Upper lobe of right lung (tissue), 1 donor: Measurements from ENCODE around the gene MCAT. TPM values are rescaled to one million over a fixed set of nuclear protein-coding genes. Genes with fewer than 3 reads are reported as not detected.
"Not testable (repeated sequence)": the region's sequence is repeated elsewhere in the genome, so short reads cannot be mapped to it uniquely, and the experiment has no call there.

Experiments used
- ATAC-seq: fragments of 200-7000 bp; cut with Tn5 transposase; one replicate; pipeline ENCODE4 v1.9.1; 2020; ENCODE audit warnings: mild to moderate bottlenecking, moderate library complexity
- DNase-seq: peaks from one replicate; pipeline ENCODE4 v3.0.0-alpha.2; 2020
- H3K27ac ChIP-seq: fragments of 200-600 bp; one replicate; pipeline ENCODE4 v1.8.0; 2022
- H3K27me3 ChIP-seq: fragments of 200-600 bp; one replicate; pipeline ENCODE4 v1.8.0; 2022; ENCODE audit warnings: mild to moderate bottlenecking
- H3K36me3 ChIP-seq: fragments of 200-600 bp; one replicate; pipeline ENCODE4 v1.8.0; 2022
- H3K4me1 ChIP-seq: fragments of 200-600 bp; one replicate; pipeline ENCODE4 v1.8.0; 2022
- H3K4me3 ChIP-seq: fragments of 200-600 bp; one replicate; pipeline ENCODE4 v1.8.0; 2022; ENCODE audit warnings: mild to moderate bottlenecking
- H3K9me3 ChIP-seq: fragments of 200-600 bp; one replicate; pipeline ENCODE4 v1.8.0; 2022
- intact Hi-C: fragments of 100-400 bp; cut with DNase I; formaldehyde crosslinking; loops from one replicate; pipeline ENCODE4 v1.11.0; 2022
- total RNA-seq: library from RNA; stranded (reverse); fragmentation: NEBNext Ultra II Directional; extraction: Animal tissue kit (Norgen Biotek cat#: 25700); gene quantifications from one replicate; pipeline ENCODE4 v1.2.1, GENCODE V29; 2021
- TF ChIP-seq, protein P1 (sequence below): fragments of 200-600 bp; IDR thresholded peaks from one replicate; pipeline ENCODE4 v1.8.0; 2022; ENCODE audit warnings: antibody characterized with exemption
- donor health status: DM: no; HTN: yes; CAD: no; lungs with severe emphysema.

The MCAT gene
- total RNA-seq, 1 donor from 2014 or later: 12.1 TPM

DNA sequence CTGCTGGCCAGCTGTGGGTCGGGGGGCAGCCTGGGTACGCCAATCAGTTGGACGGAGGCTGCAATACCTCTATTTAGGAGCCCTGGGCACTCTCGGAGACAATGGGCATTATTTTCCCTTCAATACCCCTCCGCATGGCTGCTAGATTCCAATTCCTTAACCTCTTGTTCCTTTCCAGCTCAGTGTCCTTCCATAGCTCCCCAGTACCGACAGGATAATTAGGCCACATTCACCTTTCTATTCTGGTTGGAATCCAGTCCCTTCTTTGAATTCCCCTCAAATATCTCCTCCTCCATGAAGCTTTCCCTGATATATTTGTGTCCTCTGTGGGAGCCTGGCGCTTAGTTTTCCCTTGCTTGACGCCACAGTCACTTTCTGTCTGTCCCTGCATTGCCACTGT, 36.9 kb downstream of the MCAT start:
- no peak overlapping the region for H3K4me3 ChIP-seq
- ATAC-seq: no peak
- no peak for DNase-seq
- peaks cover 20% of the 10 kb centered on the region for H3K4me1 ChIP-seq
- H3K9me3 ChIP-seq: no peaks in the 10 kb centered on the region
- no peak overlapping the region for H3K27ac ChIP-seq
- H3K36me3 ChIP-seq: no peaks in the 10 kb centered on the region
- TF ChIP-seq, protein P1, sequence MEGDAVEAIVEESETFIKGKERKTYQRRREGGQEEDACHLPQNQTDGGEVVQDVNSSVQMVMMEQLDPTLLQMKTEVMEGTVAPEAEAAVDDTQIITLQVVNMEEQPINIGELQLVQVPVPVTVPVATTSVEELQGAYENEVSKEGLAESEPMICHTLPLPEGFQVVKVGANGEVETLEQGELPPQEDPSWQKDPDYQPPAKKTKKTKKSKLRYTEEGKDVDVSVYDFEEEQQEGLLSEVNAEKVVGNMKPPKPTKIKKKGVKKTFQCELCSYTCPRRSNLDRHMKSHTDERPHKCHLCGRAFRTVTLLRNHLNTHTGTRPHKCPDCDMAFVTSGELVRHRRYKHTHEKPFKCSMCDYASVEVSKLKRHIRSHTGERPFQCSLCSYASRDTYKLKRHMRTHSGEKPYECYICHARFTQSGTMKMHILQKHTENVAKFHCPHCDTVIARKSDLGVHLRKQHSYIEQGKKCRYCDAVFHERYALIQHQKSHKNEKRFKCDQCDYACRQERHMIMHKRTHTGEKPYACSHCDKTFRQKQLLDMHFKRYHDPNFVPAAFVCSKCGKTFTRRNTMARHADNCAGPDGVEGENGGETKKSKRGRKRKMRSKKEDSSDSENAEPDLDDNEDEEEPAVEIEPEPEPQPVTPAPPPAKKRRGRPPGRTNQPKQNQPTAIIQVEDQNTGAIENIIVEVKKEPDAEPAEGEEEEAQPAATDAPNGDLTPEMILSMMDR: no peak
- intact Hi-C loops: no loop called here
- H3K27me3 ChIP-seq: peaks cover 14% of the 10 kb centered on the region

DNA sequence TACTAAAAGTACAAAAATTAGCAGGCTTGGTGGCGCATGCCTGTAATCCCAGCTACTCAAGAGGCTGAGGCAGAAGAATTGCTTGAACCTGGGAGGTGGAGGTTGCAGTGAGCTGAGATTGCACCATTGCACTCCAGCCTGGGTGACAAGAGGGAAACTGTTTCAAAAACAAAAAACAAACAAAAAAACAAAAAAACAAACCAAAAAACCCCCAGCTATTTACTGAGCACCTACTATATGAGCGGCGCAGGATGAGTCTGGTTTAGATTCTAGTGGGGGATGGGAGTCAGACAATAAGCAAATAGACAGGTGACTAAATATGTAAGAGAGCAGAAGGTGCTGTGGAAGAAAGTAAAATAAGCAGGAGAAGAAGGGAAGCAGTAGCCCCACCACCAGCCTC, 38.2 kb downstream of the MCAT start:
- DNase-seq, H3K36me3 ChIP-seq, H3K27me3 ChIP-seq, intact Hi-C loops, H3K9me3 ChIP-seq, ATAC-seq, H3K27ac ChIP-seq, H3K4me3 ChIP-seq: not testable (repeated sequence)
- H3K4me1 ChIP-seq: peaks cover 11% of the 10 kb centered on the region

DNA sequence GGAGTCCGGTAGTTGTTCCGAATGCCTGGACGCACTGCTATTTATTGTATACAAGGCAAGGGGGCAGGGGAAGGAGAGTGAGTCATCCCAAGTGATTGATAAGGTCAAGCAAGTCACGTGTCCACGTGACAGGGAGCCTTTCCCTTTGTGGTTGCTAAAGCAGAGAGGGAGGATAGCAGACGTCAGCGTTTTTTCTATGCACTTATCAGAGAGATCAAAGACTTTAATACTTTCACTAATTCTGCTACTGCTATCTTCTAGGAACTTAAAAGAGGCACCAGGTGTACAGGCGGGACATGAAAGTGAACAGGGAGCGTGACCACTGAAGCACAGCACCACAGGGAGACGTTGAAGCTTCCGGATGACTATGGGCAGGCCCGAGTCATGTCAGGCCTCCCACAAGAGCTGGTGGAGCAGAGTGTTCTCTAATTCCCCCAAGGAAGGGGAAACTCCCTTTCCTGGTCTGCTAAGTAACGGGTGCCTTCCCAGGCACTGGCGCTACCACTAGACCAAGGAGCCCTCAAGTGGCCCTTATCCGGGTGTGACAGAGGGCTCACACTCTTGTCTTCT, 39.1 kb downstream of the MCAT start:
- not testable (repeated sequence) for H3K4me1 ChIP-seq, H3K36me3 ChIP-seq
- peak overlapping the region; percentile 47 for H3K27ac ChIP-seq

DNA sequence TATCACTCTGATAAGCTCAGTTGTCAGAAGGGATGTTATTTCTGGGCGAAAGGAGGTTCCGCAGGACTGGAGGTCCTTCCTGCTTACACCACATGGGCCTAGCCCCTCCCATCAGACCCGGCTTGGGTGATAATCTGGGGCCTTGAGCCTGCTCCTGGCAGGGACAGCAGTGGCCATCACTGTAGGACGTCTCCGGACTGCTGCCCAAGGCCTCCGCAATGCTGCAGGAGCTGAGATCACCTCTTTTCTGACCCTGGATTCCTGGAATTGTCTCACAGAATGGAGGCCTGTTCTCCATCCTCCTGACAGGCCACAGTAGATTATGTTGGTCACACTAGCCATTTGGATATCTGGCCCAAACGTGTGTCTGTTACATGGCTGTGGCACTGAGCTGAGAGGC, 41.9 kb downstream of the MCAT start:
- TF ChIP-seq, protein P1: no peak
- intact Hi-C loops: no loop called here

More for the DNA sequence above, 39.1 kb downstream of the MCAT start:
- peak; percentile 37 for ATAC-seq
- H3K9me3 ChIP-seq, H3K27me3 ChIP-seq, H3K4me3 ChIP-seq, intact Hi-C loops, DNase-seq: not testable (repeated sequence)

DNA sequence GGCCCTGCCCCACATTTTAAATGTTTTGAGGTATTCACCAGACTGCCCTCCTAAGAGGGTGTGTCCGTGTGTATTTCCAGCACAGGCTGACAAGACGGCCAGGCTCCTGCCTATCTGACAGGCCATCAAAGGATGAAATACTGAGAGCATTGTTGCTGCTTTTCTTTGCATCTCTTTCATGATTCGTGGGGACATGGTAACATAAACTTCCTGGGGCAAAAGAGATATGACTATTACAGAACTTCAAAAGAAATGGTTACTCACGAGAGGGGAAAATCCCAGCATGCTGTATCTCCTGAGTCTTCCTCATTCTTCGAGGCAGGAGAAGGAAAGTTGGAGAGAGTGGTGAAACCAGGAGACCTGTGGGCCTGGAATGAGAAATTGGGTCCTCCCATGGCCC, 43.0 kb downstream of the MCAT start:
- no peak overlapping the region for H3K27ac ChIP-seq
- TF ChIP-seq, protein P1: no peak
- no peak for ATAC-seq

More for the DNA sequence above, 41.9 kb downstream of the MCAT start:
- no peaks in the 10 kb centered on the region for H3K27me3 ChIP-seq
- no peaks in the 10 kb centered on the region for H3K36me3 ChIP-seq
- H3K27ac ChIP-seq: no peak overlapping the region
- DNase-seq: no peak
- H3K4me1 ChIP-seq: peaks cover 9% of the 10 kb centered on the region
- no peaks in the 10 kb centered on the region for H3K9me3 ChIP-seq
- no peak overlapping the region for H3K4me3 ChIP-seq
- peak; percentile 36 for ATAC-seq

DNA sequence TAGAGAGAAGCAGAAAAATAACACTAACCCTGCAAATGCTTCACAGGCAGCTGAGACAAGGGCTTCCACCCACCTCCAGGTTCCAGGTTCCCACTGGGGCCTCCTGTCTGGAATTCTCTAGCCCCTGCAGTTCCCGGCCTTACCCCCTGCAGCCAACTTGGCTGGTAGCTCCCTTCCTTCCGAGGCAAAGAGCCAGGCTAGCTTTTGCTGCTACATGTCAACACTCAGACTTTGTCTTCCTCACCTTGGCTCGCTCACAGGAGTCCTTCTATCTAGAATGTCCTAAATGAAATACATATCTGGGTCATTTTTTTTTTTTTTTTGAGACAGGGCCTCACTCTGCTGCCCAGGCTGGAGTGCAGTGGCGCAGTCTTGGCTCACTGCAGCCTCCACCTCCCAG, 44.1 kb downstream of the MCAT start:
- no peak for DNase-seq
- TF ChIP-seq, protein P1: no peak
- Histone ChIP-seq H3K36me3 (no peaks in the 10 kb centered on the region), H3K4me3 (no peak overlapping the region), H3K27ac (no peak overlapping the region), H3K9me3 (no peaks in the 10 kb centered on the region), H3K4me1 (peaks cover 5% of the 10 kb centered on the region), H3K27me3 (no peaks in the 10 kb centered on the region)
- no peak for ATAC-seq
- intact Hi-C loops: loop anchor here (10.0 kb wide), 1 partner anchor 114 kb away; no protein-coding TSS in a partner anchor

More for the DNA sequence above, 43.0 kb downstream of the MCAT start:
- Histone ChIP-seq H3K4me1 (peaks cover 9% of the 10 kb centered on the region), H3K36me3 (no peaks in the 10 kb centered on the region), H3K4me3 (no peak overlapping the region), H3K9me3 (no peaks in the 10 kb centered on the region), H3K27me3 (no peaks in the 10 kb centered on the region)
- intact Hi-C loops: no loop called here
- no peak for DNase-seq

DNA sequence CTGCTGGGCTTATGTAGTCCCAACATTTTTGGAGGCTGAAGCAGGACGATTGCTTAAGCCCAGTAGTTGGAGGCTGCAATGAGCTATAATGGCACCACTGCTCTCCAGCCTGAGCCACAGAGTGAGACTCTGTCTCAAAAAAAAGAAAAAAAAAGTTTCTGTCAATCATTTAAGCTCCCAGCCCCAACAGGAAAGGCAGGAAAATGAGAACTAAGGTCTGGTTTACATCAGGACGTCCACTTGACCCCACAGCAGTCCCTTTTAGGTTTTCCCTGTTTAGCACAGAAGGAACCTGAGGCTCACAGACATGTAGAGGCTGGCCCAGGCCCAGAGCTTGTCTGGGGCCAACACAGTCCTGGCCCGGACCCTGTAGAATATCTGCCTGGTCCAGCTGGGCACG, 44.8 kb downstream of the MCAT start:
- H3K27ac ChIP-seq: no peak overlapping the region
- intact Hi-C loops: loop anchor here (10.0 kb wide), 1 partner anchor 114 kb away; no protein-coding TSS in a partner anchor
- H3K9me3 ChIP-seq: no peaks in the 10 kb centered on the region
- no peaks in the 10 kb centered on the region for H3K4me1 ChIP-seq
- H3K36me3 ChIP-seq: no peaks in the 10 kb centered on the region
- DNase-seq (no peak), ATAC-seq (no peak)
- TF ChIP-seq, protein P1: no peak
- no peak overlapping the region for H3K4me3 ChIP-seq
- no peaks in the 10 kb centered on the region for H3K27me3 ChIP-seq
